Smooth muscle cell (in vitro differentiated cells): ENCODE data around the gene PIM1. TPM values are rescaled to one million over a fixed set of nuclear protein-coding genes. Genes with fewer than 3 reads are reported as not detected.

Experiments used
- DNase-seq: peaks from one replicate; lab custom pipeline; 2025; ENCODE audit not compliant: unreplicated experiment; lab: John Stamatoyannopoulos, UW
- H2AFZ ChIP-seq: fragments of 200-600 bp; sonication (generic); 2 replicates; pipeline ENCODE4 v1.6.0; 2016; ENCODE audit warnings: antibody characterized with exemption, low read depth, mild to moderate bottlenecking
- H3F3A ChIP-seq: fragments of 200-600 bp; sonication (generic); 2 replicates; pipeline ENCODE4 v1.6.0; 2017; ENCODE audit warnings: antibody characterized with exemption, low read depth
- H3K27ac ChIP-seq: fragments of 200-600 bp; sonication (generic); 2 replicates; pipeline ENCODE4 v1.5.1; 2016; ENCODE audit warnings: low read depth, mild to moderate bottlenecking
- H3K27me3 ChIP-seq: fragments of 200-600 bp; sonication (generic); 2 replicates; pipeline ENCODE4 v1.6.1; 2016; ENCODE audit warnings: low read depth, mild to moderate bottlenecking
- H3K36me3 ChIP-seq: fragments of 200-600 bp; sonication (generic); 2 replicates; pipeline ENCODE4 v1.5.1; 2016; ENCODE audit warnings: low read depth
- H3K4me1 ChIP-seq: fragments of 200-600 bp; sonication (generic); 2 replicates; pipeline ENCODE4 v1.5.1; 2016; ENCODE audit warnings: low read depth
- H3K4me2 ChIP-seq: fragments of 200-600 bp; sonication (generic); 2 replicates; pipeline ENCODE4 v1.6.0; 2016; ENCODE audit warnings: mild to moderate bottlenecking
- H3K4me3 ChIP-seq: fragments of 200-600 bp; sonication (generic); 2 replicates; pipeline ENCODE4 v1.5.1; 2016; ENCODE audit warnings: mild to moderate bottlenecking
- H3K79me2 ChIP-seq: fragments of 200-600 bp; sonication (generic); 2 replicates; pipeline ENCODE4 v1.6.0; 2016; ENCODE audit warnings: low read depth, mild to moderate bottlenecking
- H3K9ac ChIP-seq: fragments of 200-600 bp; sonication (generic); 2 replicates; pipeline ENCODE4 v1.6.0; 2016; ENCODE audit warnings: low read depth
- H3K9me3 ChIP-seq: fragments of 200-600 bp; sonication (generic); replicated peaks from 2 replicates; pipeline ENCODE4 v1.5.1; 2016; ENCODE audit warnings: low read depth
- H4K20me1 ChIP-seq: fragments of 200-600 bp; sonication (generic); 2 replicates; pipeline ENCODE4 v1.6.0; 2016; ENCODE audit warnings: low read depth
- CTCF ChIP-seq: fragments of 200-600 bp; sonication (generic); IDR thresholded peaks from 2 replicates; pipeline ENCODE4 v1.5.1; 2017; ENCODE audit warnings: borderline replicate concordance, mild to moderate bottlenecking, antibody characterized with exemption; ENCODE audit not compliant: insufficient read depth, poor library complexity, severe bottlenecking
- WGBS: methylation state at CpG from one replicate; pipeline ENCODE4 v1.1.7; 2016; ENCODE audit warnings: low lambda C conversion rate; 5-methylcytosine and 5-hydroxymethylcytosine counted together
- polyA plus RNA-seq: library from polyadenylated mRNA; unstranded; fragments of >200 nt; fragmentation: Nextera tagmentation; extraction: Ambion mirVana; gene quantifications from 2 replicates; pipeline ENCODE4 v1.2.1, GENCODE V29; 2016
- total RNA-seq: library from RNA; depleted of rRNA; stranded (reverse); fragments of >200 nt; gene quantifications from 2 replicates; pipeline ENCODE4 v1.2.3, GENCODE V29; 2014

The PIM1 gene
- total and polyA plus RNA-seq, 2 experiments from 2014 or later = 29.5 to 41.9 TPM

GRCh38 chr6:37143585-37143984 is 26.4 kb upstream of the PIM1 start:
- H3K36me3 ChIP-seq = no peaks in the 10 kb centered on the region
- peak overlapping the region; percentile 44 for H3K4me2 ChIP-seq
- H3K27me3 ChIP-seq = no peaks in the 10 kb centered on the region
- H3K4me3 ChIP-seq = no peak overlapping the region
- peak overlapping the region; percentile 79 for H3K27ac ChIP-seq
- WGBS = 100% methylated on average over 2 of the region's 2 CpGs
- H4K20me1 ChIP-seq = no peaks in the 10 kb centered on the region
- no peak for TF ChIP-seq CTCF
- H3K9ac ChIP-seq = no peak overlapping the region
- no peaks in the 10 kb centered on the region for H3K9me3 ChIP-seq
- no peak overlapping the region for H2AFZ ChIP-seq
- no peak for DNase-seq
- H3F3A ChIP-seq = peaks cover 27% of the 10 kb centered on the region
- H3K4me1 ChIP-seq = peaks cover 32% of the 10 kb centered on the region
- H3K79me2 ChIP-seq = no peaks in the 10 kb centered on the region

GRCh38 chr6:37145443-37145842 is 24.5 kb upstream of the PIM1 start:
- Histone ChIP-seq H3K9ac (no peak overlapping the region), H3K4me1 (peaks cover 32% of the 10 kb centered on the region), H2AFZ (no peak overlapping the region), H3K4me3 (no peak overlapping the region), H3K9me3 (no peaks in the 10 kb centered on the region), H3F3A (peaks cover 24% of the 10 kb centered on the region), H3K36me3 (no peaks in the 10 kb centered on the region), H3K27me3 (no peaks in the 10 kb centered on the region), H4K20me1 (no peaks in the 10 kb centered on the region), H3K4me2 (no peak overlapping the region), H3K27ac (no peak overlapping the region), H3K79me2 (no peaks in the 10 kb centered on the region)
- no peak for DNase-seq
- TF ChIP-seq CTCF = no peak
- 86% methylated on average over 10 of the region's 10 CpGs for WGBS

- Histone ChIP-seq H4K20me1 (no peaks in the 10 kb centered on the region), H3K79me2 (no peaks in the 10 kb centered on the region), H3K9ac (no peak overlapping the region), H2AFZ (no peak overlapping the region), H3K9me3 (no peaks in the 10 kb centered on the region), H3K27ac (no peak overlapping the region), H3K4me1 (peaks cover 21% of the 10 kb centered on the region), H3K4me2 (no peak overlapping the region), H3K4me3 (no peak overlapping the region), H3K27me3 (no peaks in the 10 kb centered on the region), H3F3A (peaks cover 24% of the 10 kb centered on the region), H3K36me3 (no peaks in the 10 kb centered on the region)
- no peak for DNase-seq
- WGBS = 97% methylated on average over 7 of the region's 7 CpGs
- no peak for TF ChIP-seq CTCF
Observed at GRCh38 chr6:37146735-37147157, 23.2 kb upstream of the PIM1 start.

- no peak overlapping the region for H3K4me3 ChIP-seq
- no peak overlapping the region for H3K9ac ChIP-seq
- H3K79me2 ChIP-seq = no peaks in the 10 kb centered on the region
- no peak for DNase-seq
- H4K20me1 ChIP-seq = no peaks in the 10 kb centered on the region
- H3K9me3 ChIP-seq = no peaks in the 10 kb centered on the region
- TF ChIP-seq CTCF = no peak
- no peak overlapping the region for H2AFZ ChIP-seq
- no peaks in the 10 kb centered on the region for H3K36me3 ChIP-seq
- H3K27ac ChIP-seq = no peak overlapping the region
- peaks cover 4% of the 10 kb centered on the region for H3F3A ChIP-seq
- H3K4me2 ChIP-seq = no peak overlapping the region
- no peaks in the 10 kb centered on the region for H3K27me3 ChIP-seq
- peaks cover 3% of the 10 kb centered on the region for H3K4me1 ChIP-seq
Observed at GRCh38 chr6:37149745-37150144, 20.2 kb upstream of the PIM1 start.
